Measurements from ENCODE around the gene PET117.

DNA sequence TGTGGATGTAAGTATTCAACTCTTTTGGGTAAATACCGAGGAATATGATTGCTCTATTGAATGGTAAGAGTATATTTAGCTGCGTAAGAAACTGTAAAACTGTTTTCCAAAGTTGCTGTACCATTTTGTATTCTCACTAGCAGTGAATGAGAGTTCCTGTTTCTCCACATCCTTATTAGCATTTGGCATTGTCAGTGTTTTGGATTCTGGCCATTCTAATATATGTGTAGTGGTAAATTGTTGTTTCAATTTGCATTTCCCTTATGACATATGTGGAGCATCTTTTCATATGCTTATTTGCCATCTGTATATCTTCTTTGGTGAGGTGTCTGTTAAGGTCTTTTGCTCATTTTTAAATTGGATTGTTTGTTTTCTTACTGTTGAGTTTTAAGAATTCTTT lies 29.3 kb upstream of the PET117 start:
- no peak for TF ChIP-seq EP300 (IDR thresholded peaks at IDR 0.05; ENCODE audit: low read depth)
- TF ChIP-seq, protein P1, sequence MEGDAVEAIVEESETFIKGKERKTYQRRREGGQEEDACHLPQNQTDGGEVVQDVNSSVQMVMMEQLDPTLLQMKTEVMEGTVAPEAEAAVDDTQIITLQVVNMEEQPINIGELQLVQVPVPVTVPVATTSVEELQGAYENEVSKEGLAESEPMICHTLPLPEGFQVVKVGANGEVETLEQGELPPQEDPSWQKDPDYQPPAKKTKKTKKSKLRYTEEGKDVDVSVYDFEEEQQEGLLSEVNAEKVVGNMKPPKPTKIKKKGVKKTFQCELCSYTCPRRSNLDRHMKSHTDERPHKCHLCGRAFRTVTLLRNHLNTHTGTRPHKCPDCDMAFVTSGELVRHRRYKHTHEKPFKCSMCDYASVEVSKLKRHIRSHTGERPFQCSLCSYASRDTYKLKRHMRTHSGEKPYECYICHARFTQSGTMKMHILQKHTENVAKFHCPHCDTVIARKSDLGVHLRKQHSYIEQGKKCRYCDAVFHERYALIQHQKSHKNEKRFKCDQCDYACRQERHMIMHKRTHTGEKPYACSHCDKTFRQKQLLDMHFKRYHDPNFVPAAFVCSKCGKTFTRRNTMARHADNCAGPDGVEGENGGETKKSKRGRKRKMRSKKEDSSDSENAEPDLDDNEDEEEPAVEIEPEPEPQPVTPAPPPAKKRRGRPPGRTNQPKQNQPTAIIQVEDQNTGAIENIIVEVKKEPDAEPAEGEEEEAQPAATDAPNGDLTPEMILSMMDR (IDR thresholded peaks at IDR 0.05): no peak
